GM12864 (cell line): ENCODE results near the gene CCT2.

Experiments used
- DNase-seq: peaks from one replicate; pipeline ENCODE4 v3.0.0-alpha.2; 2011; ENCODE audit warnings: low read depth
- H3K4me3 ChIP-seq: 2 replicates; pipeline ENCODE4 v1.5.1; 2011; ENCODE audit warnings: mild to moderate bottlenecking, low read depth, low read length, control low read depth
- TF ChIP-seq, protein P1 (sequence below): IDR thresholded peaks from 2 replicates; pipeline ENCODE4 v1.5.1; 2011; ENCODE audit warnings: low read depth, mild to moderate bottlenecking, moderate library complexity, low read length, control low read depth, inconsistent platforms; ENCODE audit errors: missing control alignments

Gene CCT2

DNA sequence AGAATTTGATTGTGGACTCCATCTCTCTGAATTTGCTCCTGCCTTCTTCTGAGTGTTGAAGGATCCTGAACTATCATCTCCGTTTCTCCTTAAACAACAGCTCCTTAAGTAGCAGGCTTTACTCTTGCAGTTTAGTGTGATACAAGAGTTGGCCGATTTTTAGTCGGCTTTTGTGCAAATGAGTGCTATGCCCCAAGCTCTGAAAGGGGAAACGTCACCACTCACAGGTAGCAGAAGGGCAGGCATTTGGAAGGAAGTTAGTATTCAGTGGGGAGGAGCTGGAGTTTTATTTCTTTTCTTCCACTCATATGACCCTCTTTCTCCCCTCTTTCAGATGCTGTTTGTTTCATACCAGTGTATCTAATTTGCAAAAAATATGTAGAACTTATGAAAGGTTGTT lies 61.9 kb downstream of the CCT2 start:
- no peak for DNase-seq
- no peak overlapping the region for H3K4me3 ChIP-seq
- TF ChIP-seq, protein P1, sequence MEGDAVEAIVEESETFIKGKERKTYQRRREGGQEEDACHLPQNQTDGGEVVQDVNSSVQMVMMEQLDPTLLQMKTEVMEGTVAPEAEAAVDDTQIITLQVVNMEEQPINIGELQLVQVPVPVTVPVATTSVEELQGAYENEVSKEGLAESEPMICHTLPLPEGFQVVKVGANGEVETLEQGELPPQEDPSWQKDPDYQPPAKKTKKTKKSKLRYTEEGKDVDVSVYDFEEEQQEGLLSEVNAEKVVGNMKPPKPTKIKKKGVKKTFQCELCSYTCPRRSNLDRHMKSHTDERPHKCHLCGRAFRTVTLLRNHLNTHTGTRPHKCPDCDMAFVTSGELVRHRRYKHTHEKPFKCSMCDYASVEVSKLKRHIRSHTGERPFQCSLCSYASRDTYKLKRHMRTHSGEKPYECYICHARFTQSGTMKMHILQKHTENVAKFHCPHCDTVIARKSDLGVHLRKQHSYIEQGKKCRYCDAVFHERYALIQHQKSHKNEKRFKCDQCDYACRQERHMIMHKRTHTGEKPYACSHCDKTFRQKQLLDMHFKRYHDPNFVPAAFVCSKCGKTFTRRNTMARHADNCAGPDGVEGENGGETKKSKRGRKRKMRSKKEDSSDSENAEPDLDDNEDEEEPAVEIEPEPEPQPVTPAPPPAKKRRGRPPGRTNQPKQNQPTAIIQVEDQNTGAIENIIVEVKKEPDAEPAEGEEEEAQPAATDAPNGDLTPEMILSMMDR = no peak

- H3K4me3 ChIP-seq = no peak overlapping the region
- DNase-seq = no peak
- TF ChIP-seq, protein P1 = no peak
Observed at GRCh38 chr12:69648476-69648875, 63.2 kb downstream of the CCT2 start.

DNA sequence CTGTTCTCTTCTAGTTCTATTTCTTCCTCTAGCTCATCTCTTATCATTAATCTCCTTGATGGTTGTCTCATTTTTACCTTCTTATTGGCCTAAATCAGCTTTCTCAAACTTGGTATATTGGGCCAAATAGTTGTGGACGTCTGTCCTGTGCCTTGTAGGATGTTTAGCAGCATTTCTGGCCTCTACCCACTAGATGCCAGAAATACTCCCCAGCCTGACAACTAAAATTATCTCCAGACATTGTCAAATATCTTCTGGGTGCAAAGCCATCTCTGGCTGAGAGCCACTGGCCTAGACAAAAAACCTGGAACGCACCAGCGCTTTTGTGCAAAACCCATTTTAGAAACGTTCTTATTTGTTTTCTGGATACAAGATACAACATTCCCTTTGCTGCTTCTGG lies 64.3 kb downstream of the CCT2 start:
- TF ChIP-seq, protein P1 = no peak
- no peak for DNase-seq
- no peak overlapping the region for H3K4me3 ChIP-seq
